ENCODE data around the gene MPDZ.

GRCh38 chr9:13295556-13295955 is 16.1 kb upstream of the MPDZ start:
- TF ChIP-seq CTCF (IDR thresholded peaks at IDR 0.05): no peak
- no peak for TF ChIP-seq POLR2A (IDR thresholded peaks at IDR 0.05)
